B cell (primary cell): ENCODE measurements around the gene FYCO1. TPM values are rescaled to one million over a fixed set of nuclear protein-coding genes. Genes with fewer than 3 reads are reported as not detected.
"Not testable (repeated sequence)": the region's sequence is repeated elsewhere in the genome, so short reads cannot be mapped to it uniquely, and the experiment has no call there.

ENCODE experiments used
- ATAC-seq: fragments of 200-7000 bp; cut with Tn5 transposase; one replicate; pipeline ENCODE4 v1.10.0; 2021; ENCODE audit warnings: low read depth, mild to moderate bottlenecking, moderate number of reproducible peaks, moderate library complexity
- CTCF ChIA-PET: fragments of 350-600 bp; sonication (Branson Sonifier 250); formaldehyde crosslinking; loops from one replicate; lab custom pipeline; 2021; ENCODE audit warnings: antibody characterized with exemption, inconsistent platforms; lab: Charles Lee
- POLR2A ChIA-PET: fragments of 350-600 bp; sonication (Branson Sonifier 250); formaldehyde crosslinking; loops from one replicate; lab custom pipeline; 2021; ENCODE audit warnings: antibody characterized with exemption; lab: Charles Lee
- DNase-seq: peaks from one replicate; pipeline ENCODE4 v3.0.0; 2013
- H2AFZ ChIP-seq: 2 replicates; pipeline ENCODE4 v1.6.1; 2012; ENCODE audit warnings: mild to moderate bottlenecking, low read depth, low read length; ENCODE audit not compliant: insufficient read depth, poor library complexity, severe bottlenecking
- H3K27ac ChIP-seq, 2 donors: 1 replicate in 1 of 2; 2 replicates in 1 of 2; pipeline ENCODE4 v1.5.1; 2012 to 2013; ENCODE audit warnings: low read length in 2 of 2, mild to moderate bottlenecking in 2 of 2, moderate library complexity in 1 of 2
- H3K27me3 ChIP-seq, 4 experiments: fragments of 200-600 bp in 1 of 4; sonication (generic) in 1 of 4; replicated peaks in 1 of 4; 1 replicate in 2 of 4; 2 replicates in 2 of 4; pipeline versions ENCODE4 v1.6.1 to v1.7.0; 2013 to 2016; ENCODE audit warnings: low read length in 3 of 4, mild to moderate bottlenecking in 2 of 4, mixed read lengths in 1 of 4, moderate library complexity in 1 of 4; ENCODE audit not compliant: insufficient read depth in 4 of 4, control insufficient read depth in 3 of 4; ENCODE audit errors: control extremely low read depth in 1 of 4
- H3K36me3 ChIP-seq, 2 experiments: replicated peaks in 1 of 2; 1 replicate in 1 of 2; 2 replicates in 1 of 2; pipeline versions ENCODE4 v1.6.1 to v1.7.1; 2013; ENCODE audit warnings: low read length in 1 of 2; ENCODE audit not compliant: insufficient read depth in 2 of 2, control insufficient read depth in 1 of 2; ENCODE audit errors: control extremely low read depth in 1 of 2, extremely low read depth in 1 of 2
- H3K4me1 ChIP-seq, 2 donors: fragments of 200-600 bp in 1 of 2; sonication (generic) in 1 of 2; 1 replicate in 1 of 2; 2 replicates in 1 of 2; pipeline versions ENCODE4 v1.5.1 to v1.6.1; 2013 to 2017; ENCODE audit warnings: low read length in 2 of 2; ENCODE audit not compliant: control insufficient read depth in 2 of 2, insufficient read depth in 2 of 2
- H3K4me2 ChIP-seq: replicated peaks from 2 replicates; pipeline ENCODE3; 2012; ENCODE audit warnings: mild to moderate bottlenecking, low read depth, low read length; ENCODE audit not compliant: poor library complexity, severe bottlenecking
- H3K4me3 ChIP-seq, 5 experiments: fragments of 200-600 bp in 1 of 5; sonication (generic) in 1 of 5; 1 replicate in 3 of 5; 2 replicates in 2 of 5; pipeline versions ENCODE4 v1.5.1 to v1.7.0; 2011 to 2016; ENCODE audit warnings: low read length in 4 of 5, mild to moderate bottlenecking in 4 of 5, low read depth in 2 of 5, control low read depth in 1 of 5, moderate library complexity in 1 of 5; ENCODE audit not compliant: insufficient read depth in 1 of 5; ENCODE audit errors: control extremely low read depth in 1 of 5, extremely low read depth in 1 of 5
- H3K79me2 ChIP-seq: fragments of 200-600 bp; sonication (generic); one replicate; pipeline ENCODE4 v1.6.0; 2016; ENCODE audit warnings: low read length; ENCODE audit not compliant: control insufficient read depth, insufficient read depth
- H3K9ac ChIP-seq: fragments of 200-600 bp; sonication (generic); 2 replicates; pipeline ENCODE4 v1.6.1; 2017; ENCODE audit warnings: mild to moderate bottlenecking, low read length, moderate library complexity
- H3K9me3 ChIP-seq, 3 donors: one replicate each; pipeline versions ENCODE4 v1.6.1 to v1.7.1; 2013; ENCODE audit warnings: low read length in 2 of 3; ENCODE audit not compliant: control insufficient read depth in 2 of 3, insufficient read depth in 1 of 3; ENCODE audit errors: control extremely low read depth in 1 of 3
- H4K20me1 ChIP-seq: 2 replicates; pipeline ENCODE4 v1.6.0; 2012; ENCODE audit warnings: mild to moderate bottlenecking, low read length; ENCODE audit not compliant: insufficient read depth, control insufficient read depth, poor library complexity, severe bottlenecking
- H3K27ac Mint-ChIP-seq: one replicate; pipeline ENCODE4 v1.8.0; 2021; ENCODE audit warnings: mixed read lengths
- H3K27me3 Mint-ChIP-seq: one replicate; pipeline ENCODE4 v1.8.0; 2021; ENCODE audit warnings: mixed read lengths
- H3K4me1 Mint-ChIP-seq: one replicate; pipeline ENCODE4 v1.8.0; 2021; ENCODE audit warnings: mixed read lengths
- H3K4me3 Mint-ChIP-seq: one replicate; pipeline ENCODE4 v1.8.0; 2021; ENCODE audit warnings: mixed read lengths
- H3K9me3 Mint-ChIP-seq: one replicate; pipeline ENCODE4 v1.8.0; 2022; ENCODE audit warnings: mixed read lengths; ENCODE audit not compliant: insufficient read depth
- CTCF ChIP-seq: fragments of 200-600 bp; IDR thresholded peaks from one replicate; pipeline ENCODE4 v1.8.0; 2022; ENCODE audit warnings: antibody characterized with exemption, mild to moderate bottlenecking
- EZH2 ChIP-seq: IDR thresholded peaks from 2 replicates; pipeline ENCODE4 v1.6.1; 2012; ENCODE audit warnings: borderline replicate concordance, low read depth, mild to moderate bottlenecking, moderate library complexity, low read length; ENCODE audit not compliant: insufficient read depth, poor library complexity, severe bottlenecking
- WGBS: methylation state at CpG from one replicate; pipeline ENCODE4 v1.1.5; 2013; ENCODE audit warnings: missing lambda C conversion rate; ENCODE audit not compliant: insufficient coverage; 5-methylcytosine and 5-hydroxymethylcytosine counted together
- intact Hi-C: fragments of 100-400 bp; cut with micrococcal nuclease; formaldehyde crosslinking; loops from one replicate; pipeline ENCODE4 v1.10.0; 2022
- polyA plus RNA-seq: library from polyadenylated mRNA; depleted of rRNA; stranded (reverse); fragments of >200 nt; gene quantifications from 2 replicates; pipeline ENCODE4 v1.2.3, GENCODE V29; 2012
- total RNA-seq, 2 donors: library from RNA; stranded (reverse); fragments of 120-200 nt in 1 of 2; gene quantifications; 1 replicate in 1 of 2; 2 replicates in 1 of 2; pipeline versions ENCODE4 v1.2.3 to v1.2.4, GENCODE V29; 2013 to 2022

The FYCO1 gene
- total and polyA plus RNA-seq, 2 donors (not counting 1 experiment from before 2014, with no cell fraction given): 5.4 to 16.7 TPM

GRCh38 chr3:46001178-46001577, 5.6 kb upstream of the FYCO1 start:
- no peak for ATAC-seq
- ChIA-PET CTCF (interaction anchor here (1.0 kb wide), 1 partner anchor 48 kb away, joined by 3 read pairs; no protein-coding TSS in a partner anchor), POLR2A (interaction anchor here (0.5 kb wide), 1 partner anchor 539 kb away, joined by 3 read pairs; no protein-coding TSS in a partner anchor)

GRCh38 chr3:45997942-45998341, 2.3 kb upstream of the FYCO1 start:
- no peaks in the 10 kb centered on the region for H3K9me3 ChIP-seq
- no CpG with 5 or more reads among the region's 2 CpGs for WGBS
- Mint-ChIP-seq H3K4me1 (peaks cover 20% of the 10 kb centered on the region), H3K4me3 (no peak overlapping the region), H3K27ac (no peak overlapping the region), H3K9me3 (no peaks in the 10 kb centered on the region), H3K27me3 (no peaks in the 10 kb centered on the region)
- peaks cover 24% of the 10 kb centered on the region for H3K79me2 ChIP-seq
- no peak overlapping the region for H3K27ac ChIP-seq
- TF ChIP-seq CTCF: no peak
- TF ChIP-seq EZH2: no peak
- H3K4me1 ChIP-seq: peaks cover 15 to 31% of the 10 kb centered on the region in 2 donors
- DNase-seq (no peak), ATAC-seq (no peak)
- H3K4me3 ChIP-seq: no peak overlapping the region
- no peak overlapping the region for H3K4me2 ChIP-seq
- peaks cover 0 to 6% (median 1%) of the 10 kb centered on the region in 4 experiments for H3K27me3 ChIP-seq
- H2AFZ ChIP-seq: no peak overlapping the region
- POLR2A ChIA-PET: no interaction called here
- intact Hi-C loops: loop anchor here (5.0 kb wide), 1 partner anchor 1479 kb away; the partner anchor contains the start of gene SCAP
- no peak overlapping the region for H3K9ac ChIP-seq
- CTCF ChIA-PET: no interaction called here
- no peaks in the 10 kb centered on the region for H4K20me1 ChIP-seq
- H3K36me3 ChIP-seq: no peaks in the 10 kb centered on the region

More at GRCh38 chr3:46001178-46001577, 5.6 kb upstream of the FYCO1 start:
- no peak overlapping the region for H3K27ac ChIP-seq
- no peak overlapping the region for H3K4me2 ChIP-seq
- peaks cover 0 to 6% (median 1%) of the 10 kb centered on the region in 4 experiments for H3K27me3 ChIP-seq
- H3K4me3 ChIP-seq: no peak overlapping the region
- intact Hi-C loops: no loop called here
- H3K79me2 ChIP-seq: peaks cover 6% of the 10 kb centered on the region
- H3K9ac ChIP-seq: no peak overlapping the region
- H4K20me1 ChIP-seq: no peaks in the 10 kb centered on the region
- 91% methylated on average over 2 of the region's 2 CpGs for WGBS
- no peak overlapping the region for H3K27ac Mint-ChIP-seq
- H3K9me3 ChIP-seq: no peaks in the 10 kb centered on the region
- DNase-seq: no peak
- no peak overlapping the region for H3K4me3 Mint-ChIP-seq
- H2AFZ ChIP-seq: no peak overlapping the region
- peaks cover 1 to 3% of the 10 kb centered on the region in 2 donors for H3K4me1 ChIP-seq
- no peaks in the 10 kb centered on the region for H3K27me3 Mint-ChIP-seq
- H3K9me3 Mint-ChIP-seq: no peaks in the 10 kb centered on the region
- H3K36me3 ChIP-seq: no peaks in the 10 kb centered on the region
- no peak for TF ChIP-seq EZH2
- no peak for TF ChIP-seq CTCF
- H3K4me1 Mint-ChIP-seq: peaks cover 3% of the 10 kb centered on the region

GRCh38 chr3:45997499-45997898, 1.9 kb upstream of the FYCO1 start:
- H3K27ac Mint-ChIP-seq, H3K4me3 Mint-ChIP-seq, H3K4me3 ChIP-seq, DNase-seq, H3K27me3 ChIP-seq, H3K27ac ChIP-seq, H3K9me3 ChIP-seq, H3K9ac ChIP-seq, H3K4me2 ChIP-seq, H2AFZ ChIP-seq, H3K27me3 Mint-ChIP-seq, H4K20me1 ChIP-seq, POLR2A ChIA-PET, H3K9me3 Mint-ChIP-seq, H3K36me3 ChIP-seq, ATAC-seq: not testable (repeated sequence)
- H3K4me1 Mint-ChIP-seq: peaks cover 24% of the 10 kb centered on the region
- intact Hi-C loops: loop anchor here (5.0 kb wide), 1 partner anchor 1480 kb away; the partner anchor contains the start of gene SCAP
- H3K4me1 ChIP-seq: peaks cover 20 to 35% of the 10 kb centered on the region in 2 donors
- CTCF ChIA-PET: interaction anchor here (0.5 kb wide), 1 partner anchor 15 kb away, joined by 3 read pairs; no protein-coding TSS in a partner anchor
- 93% methylated on average over 3 of the region's 19 CpGs for WGBS
- H3K79me2 ChIP-seq: peaks cover 25% of the 10 kb centered on the region
